Common myeloid progenitor, CD34-positive (primary cell): ENCODE measurements around the gene GPER1.

Experiments used
- CTCF ChIA-PET: fragments of 350-600 bp; sonication (Branson Sonifier 250); formaldehyde crosslinking; loops from one replicate; lab custom pipeline; 2021; ENCODE audit warnings: antibody characterized with exemption; lab: Charles Lee
- POLR2A ChIA-PET: fragments of 350-600 bp; sonication (Branson Sonifier 250); formaldehyde crosslinking; loops from one replicate; lab custom pipeline; 2021; ENCODE audit warnings: antibody characterized with exemption; lab: Charles Lee
- DNase-seq, 3 donors: peaks; one replicate each; pipeline versions ENCODE4 v3.0.0 to v3.0.0-alpha.2; 2013
- H3K27ac ChIP-seq, 2 experiments: 1 replicate in 1 of 2; 2 replicates in 1 of 2; pipeline ENCODE4 v1.7.0; 2013; ENCODE audit warnings: inconsistent platforms in 2 of 2, low read length in 2 of 2, mild to moderate bottlenecking in 2 of 2, low read depth in 1 of 2, moderate library complexity in 1 of 2; ENCODE audit not compliant: severe bottlenecking in 2 of 2, insufficient read depth in 1 of 2, poor library complexity in 1 of 2
- H3K27me3 ChIP-seq, 5 experiments: replicated peaks in 2 of 5; 1 replicate in 3 of 5; 2 replicates in 2 of 5; pipeline versions ENCODE4 v1.6.1 to v1.7.0; 2013; ENCODE audit warnings: low read length in 4 of 5, mild to moderate bottlenecking in 2 of 5, moderate library complexity in 2 of 5, inconsistent platforms in 1 of 5; ENCODE audit not compliant: insufficient read depth in 5 of 5, control insufficient read depth in 4 of 5
- H3K36me3 ChIP-seq, 4 experiments: 1 replicate in 2 of 4; 2 replicates in 2 of 4; pipeline versions ENCODE4 v1.6.1 to v1.7.0; 2013; ENCODE audit warnings: low read length in 3 of 4, control low read depth in 1 of 4, mild to moderate bottlenecking in 1 of 4; ENCODE audit not compliant: control insufficient read depth in 4 of 4, insufficient read depth in 4 of 4
- H3K4me1 ChIP-seq, 4 experiments: 1 replicate in 3 of 4; 2 replicates in 1 of 4; pipeline versions ENCODE4 v1.6.1 to v1.7.1; 2013; ENCODE audit warnings: low read length in 3 of 4, mild to moderate bottlenecking in 3 of 4, control low read depth in 1 of 4, inconsistent platforms in 1 of 4, moderate library complexity in 1 of 4; ENCODE audit not compliant: control insufficient read depth in 4 of 4, insufficient read depth in 4 of 4; ENCODE audit errors: control extremely low read depth in 1 of 4
- H3K4me3 ChIP-seq, 7 experiments: 1 replicate in 4 of 7; 2 replicates in 3 of 7; pipeline versions ENCODE4 v1.5.1 to v1.7.0; 2013; ENCODE audit warnings: mild to moderate bottlenecking in 7 of 7, low read length in 6 of 7, moderate library complexity in 6 of 7, inconsistent platforms in 2 of 7, low read depth in 2 of 7, control low read depth in 1 of 7; ENCODE audit not compliant: insufficient read depth in 4 of 7, control insufficient read depth in 1 of 7; ENCODE audit errors: extremely low read depth in 1 of 7
- H3K9me3 ChIP-seq, 5 experiments: 1 replicate in 4 of 5; 2 replicates in 1 of 5; pipeline versions ENCODE4 v1.6.1 to v1.7.1; 2013; ENCODE audit warnings: low read length in 4 of 5, mild to moderate bottlenecking in 2 of 5, inconsistent platforms in 1 of 5, low read depth in 1 of 5, moderate library complexity in 1 of 5; ENCODE audit not compliant: control insufficient read depth in 4 of 5, insufficient read depth in 2 of 5; ENCODE audit errors: control extremely low read depth in 1 of 5
- WGBS: methylation state at CpG from one replicate; pipeline ENCODE4 v1.1.5; 2013; ENCODE audit not compliant: insufficient coverage; 5-methylcytosine and 5-hydroxymethylcytosine counted together

The GPER1 gene

DNA sequence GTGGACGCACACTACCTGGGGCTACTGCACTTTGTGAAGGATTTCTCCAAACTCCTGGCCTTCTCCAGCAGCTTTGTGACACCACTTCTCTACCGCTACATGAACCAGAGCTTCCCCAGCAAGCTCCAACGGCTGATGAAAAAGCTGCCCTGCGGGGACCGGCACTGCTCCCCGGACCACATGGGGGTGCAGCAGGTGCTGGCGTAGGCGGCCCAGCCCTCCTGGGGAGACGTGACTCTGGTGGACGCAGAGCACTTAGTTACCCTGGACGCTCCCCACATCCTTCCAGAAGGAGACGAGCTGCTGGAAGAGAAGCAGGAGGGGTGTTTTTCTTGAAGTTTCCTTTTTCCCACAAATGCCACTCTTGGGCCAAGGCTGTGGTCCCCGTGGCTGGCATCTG is 29.6 kb upstream of the GPER1 start:
- CTCF ChIA-PET = interaction anchor here (0.9 to 6.7 kb wide), 7 partner anchors 7 to 81 kb away, joined by 3 to 48 read pairs (median 7); partner anchors contain the start of gene GPR146

DNA sequence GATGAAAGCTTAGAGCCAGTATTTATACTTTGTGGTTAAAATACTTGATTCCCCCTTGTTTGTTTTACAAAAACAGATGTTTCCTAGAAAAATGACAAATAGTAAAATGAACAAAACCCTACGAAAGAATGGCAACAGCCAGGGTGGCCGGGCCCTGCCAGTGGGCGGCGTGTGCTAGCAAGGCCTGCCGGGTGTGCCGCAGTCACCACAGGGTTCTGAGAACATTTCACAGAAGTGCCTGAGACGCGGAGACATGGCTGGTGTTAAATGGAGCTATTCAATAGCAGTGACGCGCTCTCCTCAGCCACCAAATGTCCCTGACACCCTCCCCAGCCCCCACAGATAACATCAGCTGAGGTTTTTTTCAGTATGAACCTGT is 29.1 kb upstream of the GPER1 start:
- WGBS = 74% methylated on average over 8 of the region's 10 CpGs
- ChIA-PET CTCF (interaction anchor here (0.6 to 5.0 kb wide), 8 partner anchors 8 to 452 kb away, joined by 3 to 48 read pairs (median 6); partner anchors contain the start of gene GPR146), POLR2A (no interaction called here)

More for the DNA sequence above, 29.6 kb upstream of the GPER1 start:
- Histone ChIP-seq H3K9me3 (no peaks in the 10 kb centered on the region), H3K27me3 (no peaks in the 10 kb centered on the region), H3K4me3 (peak overlapping the region in 1 of 7 experiments; percentile 2), H3K27ac (no peak overlapping the region), H3K36me3 (peaks cover 0 to 18% (median 13%) of the 10 kb centered on the region in 4 experiments), H3K4me1 (peaks cover 0 to 92% (median 88%) of the 10 kb centered on the region in 4 experiments)
- no peak for DNase-seq
- POLR2A ChIA-PET = interaction anchor here (0.5 kb wide), 1 partner anchor 62 kb away, joined by 3 read pairs; no protein-coding TSS in a partner anchor
- WGBS = 83% methylated on average over 10 of the region's 13 CpGs

DNA sequence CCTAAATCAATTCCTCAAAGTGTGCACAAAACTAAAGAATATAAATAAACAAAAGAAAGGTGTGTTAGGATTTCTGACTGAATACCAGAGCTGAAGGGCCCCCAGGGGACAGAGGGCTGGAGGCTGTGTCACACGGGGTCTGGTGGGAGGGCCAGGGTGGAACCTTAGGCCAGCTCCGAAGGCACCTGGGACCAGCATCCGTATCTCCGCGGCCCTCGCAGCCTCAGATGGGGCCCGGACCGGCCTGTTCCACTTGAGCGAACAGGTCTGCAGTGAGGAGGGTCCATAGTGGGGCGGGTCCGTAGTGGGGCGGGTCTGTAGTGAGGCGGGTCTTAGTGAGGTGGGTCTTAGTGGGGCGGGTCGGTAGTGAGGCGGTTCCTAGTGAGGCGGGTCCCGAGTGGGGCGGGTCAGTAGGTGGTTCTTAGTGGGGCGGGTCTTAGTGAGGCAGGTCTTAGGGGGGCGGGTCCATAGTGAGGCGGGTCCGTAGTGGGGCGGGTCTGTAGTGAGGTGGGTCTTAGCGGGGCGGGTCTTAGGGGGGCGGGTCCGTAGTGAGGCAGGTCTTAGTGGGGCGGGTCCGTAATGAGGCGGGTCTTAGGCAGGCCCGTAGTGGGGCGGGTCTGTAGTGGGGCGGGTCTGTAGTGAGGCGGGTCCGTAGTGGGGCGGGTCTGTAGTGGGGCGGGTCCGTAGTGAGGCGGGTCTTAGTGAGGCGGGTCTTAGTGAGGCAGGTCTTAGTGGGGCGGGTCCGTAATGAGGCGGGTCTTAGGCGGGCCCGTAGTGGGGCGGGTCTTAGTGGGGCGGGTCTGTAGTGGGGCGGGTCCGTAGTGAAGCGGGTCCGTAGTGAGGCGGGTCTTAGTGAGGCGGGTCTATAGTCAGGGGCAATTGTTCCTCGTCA is 28.5 kb upstream of the GPER1 start:
- no peaks in the 10 kb centered on the region for H3K9me3 ChIP-seq
- peaks cover 0 to 18% (median 13%) of the 10 kb centered on the region in 4 experiments for H3K36me3 ChIP-seq
- H3K27me3 ChIP-seq = no peaks in the 10 kb centered on the region
- WGBS = 94% methylated on average over 8 of the region's 55 CpGs
- H3K27ac ChIP-seq = no peak overlapping the region
- DNase-seq = peak in 2 of 3 donors; percentile 72 to 80
- peaks cover 0 to 81% (median 78%) of the 10 kb centered on the region in 4 experiments for H3K4me1 ChIP-seq
- H3K4me3 ChIP-seq = peak overlapping the region in 3 of 7 experiments; percentile 53 to 59 (median 54)
- POLR2A ChIA-PET = no interaction called here
- CTCF ChIA-PET = interaction anchor here (0.6 to 5.0 kb wide), 9 partner anchors 9 to 453 kb away, joined by 3 to 48 read pairs (median 5); partner anchors contain the start of gene GPR146

More for the DNA sequence above, 29.1 kb upstream of the GPER1 start:
- H3K27me3 ChIP-seq = no peaks in the 10 kb centered on the region
- H3K9me3 ChIP-seq = no peaks in the 10 kb centered on the region
- H3K27ac ChIP-seq = no peak overlapping the region
- peak in 2 of 3 donors; percentile 37 to 68 for DNase-seq
- H3K4me1 ChIP-seq = peaks cover 0 to 87% (median 85%) of the 10 kb centered on the region in 4 experiments
- no peak overlapping the region for H3K4me3 ChIP-seq
- H3K36me3 ChIP-seq = peaks cover 0 to 18% (median 13%) of the 10 kb centered on the region in 4 experiments

DNA sequence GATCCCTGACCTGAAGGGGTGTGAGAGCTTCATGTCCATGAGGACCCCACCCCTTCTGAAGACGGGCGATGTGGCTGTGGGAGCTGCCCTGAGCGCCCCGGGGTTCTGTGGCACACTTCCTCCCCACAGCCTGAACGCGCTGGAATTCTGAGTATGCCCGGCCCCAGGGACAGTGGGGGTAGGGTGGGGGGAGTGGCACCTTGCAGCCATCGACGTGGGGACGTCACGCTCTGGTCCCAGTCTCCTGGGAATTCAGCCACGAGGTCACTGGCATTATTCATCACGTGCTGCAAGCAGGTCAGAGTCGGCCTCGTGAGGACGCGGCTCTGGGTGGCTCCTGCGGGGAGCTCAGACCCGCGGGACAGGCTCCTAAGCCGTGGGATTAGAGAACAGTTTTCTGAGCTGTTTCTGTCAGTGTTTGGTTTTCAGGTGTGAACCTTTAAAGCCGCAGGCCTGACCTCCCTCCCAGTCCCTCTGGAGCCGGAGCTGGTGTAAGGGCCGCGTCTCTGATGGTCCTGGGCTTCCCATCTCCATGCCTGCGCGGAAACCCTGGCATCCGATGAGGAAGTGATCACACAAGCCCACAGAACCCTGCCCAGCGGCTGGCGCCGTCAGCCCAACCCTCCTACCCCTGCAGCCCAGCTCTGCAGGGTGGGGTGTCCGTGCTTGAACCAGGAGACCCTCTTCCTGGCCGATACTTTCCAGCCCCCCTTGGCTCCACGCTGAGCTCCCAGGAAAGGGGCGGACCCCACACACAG is 27.4 kb upstream of the GPER1 start:
- POLR2A ChIA-PET = no interaction called here
- 9% methylated on average over 31 of the region's 35 CpGs for WGBS
- DNase-seq = peak in 2 of 3 donors; percentile 47 to 52
- no peaks in the 10 kb centered on the region for H3K9me3 ChIP-seq
- H3K27me3 ChIP-seq = no peaks in the 10 kb centered on the region
- H3K4me1 ChIP-seq = peaks cover 0 to 79% (median 75%) of the 10 kb centered on the region in 4 experiments
- peak overlapping the region in 5 of 7 experiments; percentile 8 to 59 (median 53) for H3K4me3 ChIP-seq
- CTCF ChIA-PET = interaction anchor here (1.0 to 5.0 kb wide), 5 partner anchors 10 to 107 kb away, joined by 3 to 48 read pairs (median 10); partner anchors contain the start of gene GPR146
- H3K27ac ChIP-seq = no peak overlapping the region
- H3K36me3 ChIP-seq = peaks cover 0 to 18% (median 13%) of the 10 kb centered on the region in 4 experiments

DNA sequence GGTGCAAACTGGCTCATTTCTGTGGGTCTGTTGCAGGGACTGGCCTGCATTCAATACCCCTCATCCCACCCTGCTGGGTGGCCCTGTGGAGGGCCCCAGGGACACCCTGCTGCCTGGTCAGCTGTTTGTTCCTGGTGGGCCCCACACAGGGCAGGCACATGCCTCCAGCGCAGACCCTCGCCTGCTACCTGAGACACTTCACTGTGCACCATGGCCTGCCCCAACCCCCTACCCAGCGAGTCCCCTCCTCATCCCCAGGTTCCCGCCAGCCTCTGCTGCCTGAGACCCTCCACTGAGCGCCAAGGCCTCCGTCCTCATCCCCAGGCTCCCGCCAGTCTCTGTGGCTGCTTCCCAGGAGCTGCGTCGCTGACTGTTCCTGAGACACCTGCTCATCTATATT is 26.7 kb upstream of the GPER1 start:
- Histone ChIP-seq H3K27ac (no peak overlapping the region), H3K4me3 (peak overlapping the region in 3 of 7 experiments; percentile 53 to 59 (median 54)), H3K4me1 (peaks cover 0 to 77% (median 75%) of the 10 kb centered on the region in 4 experiments), H3K36me3 (peaks cover 0 to 18% (median 13%) of the 10 kb centered on the region in 4 experiments), H3K27me3 (no peaks in the 10 kb centered on the region), H3K9me3 (no peaks in the 10 kb centered on the region)
- WGBS = 93% methylated on average over 9 of the region's 9 CpGs
- CTCF ChIA-PET = interaction anchor here (1.0 to 5.0 kb wide), 6 partner anchors 11 to 108 kb away, joined by 3 to 48 read pairs (median 7); partner anchors contain the start of gene GPR146
- POLR2A ChIA-PET = no interaction called here
- no peak for DNase-seq
